Stimulated activated CD4-positive, alpha-beta T cell treated with anti-CD3 and anti-CD28 coated beads, Interleukin-12 subunit alpha, Interleukin-12 subunit beta, amount 100 ng/mL, for 48 hours (primary cell): ENCODE measurements around the gene KPNA4.

ENCODE experiments used
- DNase-seq, 3 donors: peaks; one replicate each; pipeline ENCODE4 v3.0.0-alpha.2; 2020; ENCODE audit warnings: low read depth in 2 of 3, low spot score in 1 of 3

KPNA4 gene

GRCh38 chr3:160498202-160498601 is 67.2 kb downstream of the KPNA4 start:
- DNase-seq, result no peak

DNA sequence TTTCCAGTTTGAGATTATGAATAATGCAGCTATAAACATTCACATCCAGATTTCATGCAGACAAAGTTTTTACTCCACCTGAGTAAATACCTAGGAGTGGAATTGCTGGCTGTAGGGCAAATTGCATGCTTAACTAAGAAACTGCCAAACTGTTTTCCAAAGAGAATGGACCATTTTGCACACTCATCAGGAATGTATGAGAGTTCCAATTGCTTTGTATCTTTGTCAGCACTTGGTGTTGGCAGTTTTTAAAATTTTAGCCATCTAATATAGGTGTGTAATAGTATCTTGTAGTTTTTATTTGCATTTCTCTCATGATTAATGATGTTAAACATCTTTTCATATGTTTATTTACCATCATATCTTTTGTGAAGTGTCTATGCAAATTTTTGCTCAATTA is 75.2 kb downstream of the KPNA4 start:
- no peak for DNase-seq

GRCh38 chr3:160486459-160486869 is 78.9 kb downstream of the KPNA4 start:
- DNase-seq, result peak in 1 of 3 donors; percentile 8

- DNase-seq, result no peak
These were observed 82.6 kb downstream of the KPNA4 start for GRCh38 chr3:160482796-160483195.

DNA sequence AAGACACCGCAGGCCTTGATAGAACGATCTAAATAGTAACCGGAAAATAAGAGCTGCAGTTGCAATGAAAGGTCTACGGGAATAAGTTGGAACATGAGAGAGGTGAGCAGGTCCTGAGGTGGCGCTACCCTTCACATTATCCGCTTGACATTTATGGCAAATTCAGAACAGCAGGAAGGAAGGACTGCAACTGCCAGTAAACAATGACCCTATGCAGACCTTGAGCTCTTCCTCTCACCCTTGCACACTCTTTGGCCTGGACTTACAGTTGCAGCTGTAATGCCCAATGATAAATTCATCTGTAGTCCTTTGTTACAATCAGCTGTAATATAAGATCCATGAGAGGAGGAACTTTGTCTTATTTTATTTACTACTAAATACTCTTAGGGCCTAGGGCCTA is 83.5 kb downstream of the KPNA4 start:
- no peak for DNase-seq

DNA sequence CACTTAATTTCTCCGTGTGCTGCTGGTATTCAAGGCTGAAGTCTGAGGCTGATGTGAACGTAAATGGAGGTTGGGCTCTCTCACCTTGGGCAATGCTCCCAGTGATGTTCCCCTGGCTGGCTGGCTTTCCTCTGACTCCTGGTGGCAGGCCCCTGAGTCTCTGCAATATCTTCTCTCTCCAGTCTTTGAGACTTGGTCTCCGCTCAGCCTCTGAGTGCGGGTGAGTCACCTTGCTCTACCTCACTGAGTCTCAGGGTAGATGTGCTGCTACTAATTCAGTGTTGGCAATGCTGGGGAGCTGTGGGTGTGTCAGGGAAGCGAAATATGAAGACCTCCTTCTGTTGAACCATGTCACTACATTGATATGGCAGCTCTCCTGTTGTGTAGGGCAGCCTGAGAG is 84.4 kb downstream of the KPNA4 start:
- DNase-seq, result no peak

- no peak for DNase-seq
These were observed 86.0 kb downstream of the KPNA4 start for GRCh38 chr3:160479376-160479775.

GRCh38 chr3:160478338-160478737 is 87.0 kb downstream of the KPNA4 start:
- DNase-seq, result no peak

- no peak for DNase-seq
These were observed 87.6 kb downstream of the KPNA4 start for GRCh38 chr3:160477750-160478149.

DNA sequence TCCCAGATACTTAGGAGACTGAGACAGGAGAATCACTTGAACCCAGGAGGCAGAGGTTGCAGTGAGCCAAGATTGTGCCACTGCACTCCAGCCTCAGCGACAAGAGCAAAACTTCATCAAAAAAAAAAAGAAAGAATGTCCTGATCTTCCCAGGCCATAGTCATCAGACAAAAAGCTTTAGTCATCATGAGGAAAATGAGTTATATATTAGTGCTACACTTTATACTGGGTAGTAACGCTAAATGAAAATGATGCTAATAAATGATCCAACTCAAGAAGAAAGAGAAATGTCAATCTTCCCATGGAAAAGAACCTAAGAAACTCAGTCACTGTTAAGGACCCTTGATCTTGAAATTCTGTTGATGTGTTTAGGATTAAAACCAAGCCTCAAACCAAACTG is 89.5 kb downstream of the KPNA4 start:
- no peak for DNase-seq

DNA sequence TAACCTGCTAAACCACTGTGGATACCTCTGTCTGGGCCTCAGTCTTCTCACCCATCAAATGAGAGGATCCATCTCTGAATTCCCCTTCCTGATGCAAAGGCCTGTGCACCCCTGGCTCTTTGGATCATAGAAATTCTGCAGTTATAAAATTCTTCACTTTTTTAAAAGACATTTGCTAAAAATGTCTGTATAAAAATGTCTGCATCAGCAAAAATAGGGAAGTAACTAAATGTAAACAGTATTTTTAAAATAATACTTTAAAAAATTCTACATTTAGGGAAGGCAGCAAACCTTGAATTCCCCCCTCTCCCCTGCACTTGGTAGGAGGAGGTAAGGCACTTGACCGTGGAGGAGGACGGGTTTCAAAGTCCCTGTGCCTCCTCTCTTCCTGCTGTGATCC is 90.2 kb downstream of the KPNA4 start:
- DNase-seq, result no peak

DNA sequence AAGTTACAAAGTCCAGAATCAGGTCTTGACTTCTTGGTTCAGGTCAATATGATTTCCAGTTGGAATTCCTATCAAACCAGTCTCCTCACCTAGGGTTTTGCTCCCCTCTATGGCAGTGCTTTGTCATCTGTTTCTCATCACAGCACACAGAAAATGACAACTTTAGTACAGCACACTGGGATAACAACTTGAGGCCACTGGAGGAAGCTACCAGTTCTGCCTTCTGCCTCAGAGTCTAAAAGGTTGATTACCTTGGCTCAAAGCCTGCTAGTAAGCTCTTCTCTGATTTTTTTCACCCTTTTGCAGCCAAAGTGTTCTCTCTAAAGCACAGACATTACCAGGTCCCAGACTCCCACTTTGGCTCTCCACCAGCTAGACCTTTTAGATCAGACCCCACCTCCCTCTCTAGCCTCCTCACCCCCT is 90.9 kb downstream of the KPNA4 start:
- no peak for DNase-seq

- no peak for DNase-seq
These were observed 91.4 kb downstream of the KPNA4 start for GRCh38 chr3:160473978-160474377.

DNA sequence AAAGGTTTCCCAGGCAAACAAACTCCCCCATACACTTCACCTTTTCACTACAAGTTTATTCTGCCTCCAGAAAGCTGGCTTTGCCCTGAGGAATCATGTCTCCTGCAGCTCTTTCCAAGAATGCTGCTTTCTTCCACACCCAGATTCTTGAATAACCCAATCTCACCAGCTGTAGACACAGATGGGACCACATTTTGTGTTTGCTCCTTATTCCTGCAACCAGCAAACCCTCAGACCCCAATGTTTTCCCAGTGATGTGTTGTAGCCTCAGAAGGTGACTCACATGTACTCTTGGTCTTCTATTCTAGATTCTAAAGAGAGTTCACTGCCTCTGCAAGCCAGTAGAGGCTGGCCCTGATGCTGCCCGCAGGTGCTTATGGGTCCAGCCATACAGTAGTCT is 92.2 kb downstream of the KPNA4 start:
- no peak for DNase-seq

DNA sequence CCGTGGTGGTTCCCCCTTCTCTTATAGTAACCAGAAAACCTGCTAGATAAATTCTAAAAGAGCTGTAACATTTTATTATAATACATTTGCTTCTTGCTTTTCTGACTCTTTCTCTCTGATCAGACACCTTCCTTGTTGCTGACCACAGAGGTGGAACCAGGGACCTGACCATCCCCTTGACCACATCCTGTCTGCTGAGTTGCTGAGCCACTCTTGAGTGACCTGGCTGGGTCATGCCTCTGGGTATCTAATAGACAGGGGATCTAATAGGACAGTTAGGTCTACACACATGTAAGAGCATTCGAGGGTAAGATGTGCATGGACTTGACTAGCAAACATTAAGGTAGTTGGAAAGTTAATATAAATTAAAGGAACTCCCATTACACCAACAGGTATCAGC is 93.0 kb downstream of the KPNA4 start:
- DNase-seq, result no peak

- no peak for DNase-seq
These were observed 93.5 kb downstream of the KPNA4 start for GRCh38 chr3:160471892-160472291.

DNA sequence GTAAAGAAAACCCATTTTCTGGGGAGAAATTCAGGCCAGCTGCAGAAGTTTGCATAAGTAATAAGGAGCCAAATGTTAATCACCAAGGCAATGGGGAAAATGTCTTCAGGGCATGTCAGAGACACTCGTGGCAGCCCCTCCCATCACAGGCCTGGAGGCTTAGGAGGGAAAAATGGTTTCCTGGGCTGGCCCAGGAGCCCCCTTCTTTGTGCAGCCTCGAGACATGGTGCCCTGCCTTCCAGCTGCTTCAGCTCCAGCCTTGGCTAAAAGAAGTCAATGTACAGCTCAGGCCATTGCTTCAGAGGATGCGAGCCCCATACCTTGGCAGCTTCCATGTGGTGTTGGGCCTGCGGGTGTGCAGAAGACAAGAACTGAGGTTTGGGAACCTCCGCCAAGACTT is 95.2 kb downstream of the KPNA4 start:
- DNase-seq, result no peak

GRCh38 chr3:160464971-160465370 is 100.4 kb downstream of the KPNA4 start:
- no peak for DNase-seq

GRCh38 chr3:160464321-160464720 is 101.0 kb downstream of the KPNA4 start:
- no peak for DNase-seq

DNA sequence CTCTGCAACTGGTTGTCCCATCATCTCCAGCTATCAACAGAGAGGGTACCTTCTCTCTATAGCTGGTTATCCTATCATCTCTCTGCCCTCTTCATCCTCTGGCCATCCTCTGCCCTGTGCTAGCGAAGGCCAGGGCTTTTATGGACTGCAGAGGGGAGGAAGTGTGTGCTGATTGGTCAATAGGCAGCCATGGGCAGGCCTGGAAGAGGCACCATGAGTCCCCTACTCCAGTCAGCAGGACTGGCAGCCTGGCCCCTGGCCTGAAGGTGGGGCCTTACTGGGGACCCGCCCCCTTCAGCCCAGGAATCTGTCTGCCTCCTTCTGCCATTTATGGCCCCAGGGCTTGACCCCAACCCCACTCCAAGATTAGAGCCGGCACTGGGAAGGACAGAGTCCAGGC is 105.3 kb downstream of the KPNA4 start:
- no peak for DNase-seq

- DNase-seq, result no peak
These were observed 105.9 kb downstream of the KPNA4 start for GRCh38 chr3:160459450-160459970.

GRCh38 chr3:160458151-160458550 is 107.2 kb downstream of the KPNA4 start:
- no peak for DNase-seq

GRCh38 chr3:160455846-160456245 is 109.5 kb downstream of the KPNA4 start:
- DNase-seq, result no peak

DNA sequence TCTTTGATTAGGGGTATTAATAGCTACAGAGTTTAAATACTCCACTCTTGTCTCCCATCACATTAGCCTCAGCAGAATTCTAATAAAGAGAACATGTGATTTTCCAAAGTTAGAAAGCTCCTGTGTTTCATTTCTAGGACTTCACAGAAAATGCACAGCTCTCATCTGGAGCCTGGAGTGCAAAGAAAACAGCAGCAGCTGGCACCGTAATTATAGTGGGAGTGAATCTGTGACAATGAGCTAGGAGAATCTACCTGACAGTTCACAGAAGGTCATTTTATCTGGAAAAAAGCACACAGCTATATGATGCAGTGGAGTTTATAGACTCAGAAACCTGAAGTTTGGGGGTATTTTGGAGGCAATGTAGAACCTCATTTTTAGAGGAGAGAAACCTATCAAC is 110.4 kb downstream of the KPNA4 start:
- no peak for DNase-seq
